HG02759 (cell line): ENCODE results near the gene OR5L2.
"Not testable (repeated sequence)": the region's sequence is repeated elsewhere in the genome, so short reads cannot be mapped to it uniquely, and the experiment has no call there.

ENCODE experiments used
- ATAC-seq: cut with Tn5 transposase; IDR thresholded peaks from one replicate; pipeline ENCODE4 v1.9.1; 2021; ENCODE audit warnings: mild to moderate bottlenecking, moderate library complexity; ENCODE audit not compliant: unreplicated experiment

The OR5L2 gene

GRCh38 chr11:55826919-55827318 lies at the start of gene OR5L2:
Gene OR5L2 (plus strand): TSS chr11:55827219. CDS start chr11:55827219, 0 bp downstream.
- no peak for ATAC-seq

DNA sequence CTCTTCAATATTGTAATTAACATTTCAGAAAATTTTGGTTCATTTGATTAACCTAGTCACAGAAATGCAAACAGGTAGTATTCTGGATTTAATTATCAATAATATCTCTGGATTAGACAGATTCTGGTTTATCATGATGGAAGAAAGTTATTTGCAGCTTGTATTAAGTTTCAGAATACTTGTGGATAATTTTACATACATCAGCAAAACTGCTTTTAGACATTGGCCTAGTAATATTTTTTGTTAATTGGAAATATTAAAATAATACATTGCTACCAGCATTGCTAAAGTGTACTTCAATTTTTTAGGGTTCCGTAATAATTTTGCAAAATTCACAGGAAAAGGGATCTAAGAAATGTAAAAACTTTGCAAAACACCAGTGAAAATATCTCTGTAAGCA lies 35.4 kb upstream of the OR5L2 start:
- no peak for ATAC-seq

- no peak for ATAC-seq
Measured at GRCh38 chr11:55793321-55793720, 33.7 kb upstream of the OR5L2 start.

GRCh38 chr11:55795256-55795655 lies 31.8 kb upstream of the OR5L2 start, which contains the start of gene OR5D14:
Gene OR5D14 (plus strand): TSS chr11:55795556. CDS start chr11:55795556, 0 bp downstream.
- no peak for ATAC-seq

DNA sequence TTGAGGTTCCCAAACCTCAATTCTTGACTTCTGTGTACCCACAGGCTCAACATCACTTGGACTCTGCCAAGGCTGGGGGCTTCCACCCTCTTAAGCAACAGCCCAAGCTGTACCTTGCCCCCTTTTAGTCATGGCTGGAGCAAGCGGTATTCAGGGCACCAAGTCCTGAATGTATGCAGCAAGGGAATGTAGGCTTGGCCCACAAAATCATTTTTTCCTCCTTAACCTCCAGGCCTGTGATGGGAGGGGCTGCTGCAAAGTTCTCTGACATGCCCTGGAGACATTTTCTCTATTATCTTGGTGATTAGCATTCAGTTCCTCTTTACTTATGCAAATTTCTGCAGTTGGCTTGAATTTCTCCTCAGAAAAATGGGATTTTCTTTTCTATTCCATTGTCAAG lies 20.8 kb upstream of the OR5L2 start:
- ATAC-seq = no peak

DNA sequence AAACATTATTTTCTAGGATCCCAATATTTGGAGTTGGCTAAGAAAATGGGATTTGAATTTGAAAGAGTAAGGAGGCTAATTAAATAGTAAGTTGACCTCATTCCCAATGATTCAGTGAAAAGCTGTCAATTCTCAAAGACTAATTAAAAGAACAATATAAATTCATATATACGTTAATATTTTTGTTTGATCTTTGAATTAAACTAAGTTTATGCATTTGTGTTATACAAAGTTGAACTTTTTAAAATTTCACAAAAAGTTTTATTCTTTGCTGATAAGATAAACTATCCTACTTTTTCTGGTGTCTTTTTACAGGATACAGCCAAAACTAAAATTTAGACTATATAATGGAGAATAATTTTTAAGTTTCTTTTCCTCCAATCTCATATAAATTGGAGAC lies 16.0 kb upstream of the OR5L2 start, which contains the start of gene OR5L1:
Gene OR5L1 (plus strand): TSS at position 301 of the 400 bp plus-strand sequence. CDS start 100 bp downstream, outside the sequence.
- ATAC-seq = no peak

GRCh38 chr11:55819330-55819729 lies 7.7 kb upstream of the OR5L2 start, which contains the start of gene OR5D18:
Gene OR5D18 (plus strand): TSS chr11:55819630. CDS start chr11:55819630, 0 bp downstream.
- no peak for ATAC-seq

DNA sequence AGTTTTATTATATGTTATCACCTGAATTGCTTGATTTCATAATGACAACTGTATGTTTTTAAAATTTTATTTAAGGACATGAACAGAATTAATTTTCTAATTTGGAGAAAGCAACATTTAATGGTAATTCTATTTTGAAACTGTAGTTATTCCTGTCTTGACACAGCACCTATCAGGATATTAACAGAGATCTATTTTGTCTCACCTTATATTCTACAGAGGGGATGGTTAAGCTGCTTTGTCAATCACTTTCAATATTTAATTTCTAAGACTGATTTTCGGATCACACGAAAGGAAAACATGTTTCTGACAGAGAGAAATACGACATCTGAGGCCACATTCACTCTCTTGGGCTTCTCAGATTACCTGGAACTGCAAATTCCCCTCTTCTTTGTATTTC lies 11.4 kb downstream of the OR5L2 start, which contains the start of gene OR5D16:
Gene OR5D16 (plus strand): TSS at position 301 of the 400 bp plus-strand sequence. CDS start 0 bp downstream, at position 301.
- no peak for ATAC-seq

DNA sequence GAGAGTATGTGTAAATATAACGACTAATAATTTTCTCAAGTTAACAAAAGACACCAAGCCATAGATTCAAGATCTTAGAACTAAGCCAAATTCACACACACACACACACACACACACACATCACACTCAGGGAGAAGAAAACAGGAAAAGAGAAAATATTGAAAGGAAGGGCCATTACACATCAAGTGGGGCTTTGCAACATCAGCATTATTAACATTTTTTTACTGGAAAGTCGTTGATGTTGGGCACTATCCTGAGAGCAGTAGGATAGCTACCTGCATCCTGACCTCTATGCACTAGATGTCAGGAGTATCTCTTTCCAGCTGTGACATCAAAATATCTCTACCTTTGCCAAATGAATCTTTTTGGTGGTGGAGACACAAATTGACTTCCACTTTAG lies 20.4 kb downstream of the OR5L2 start:
- no peak for ATAC-seq

DNA sequence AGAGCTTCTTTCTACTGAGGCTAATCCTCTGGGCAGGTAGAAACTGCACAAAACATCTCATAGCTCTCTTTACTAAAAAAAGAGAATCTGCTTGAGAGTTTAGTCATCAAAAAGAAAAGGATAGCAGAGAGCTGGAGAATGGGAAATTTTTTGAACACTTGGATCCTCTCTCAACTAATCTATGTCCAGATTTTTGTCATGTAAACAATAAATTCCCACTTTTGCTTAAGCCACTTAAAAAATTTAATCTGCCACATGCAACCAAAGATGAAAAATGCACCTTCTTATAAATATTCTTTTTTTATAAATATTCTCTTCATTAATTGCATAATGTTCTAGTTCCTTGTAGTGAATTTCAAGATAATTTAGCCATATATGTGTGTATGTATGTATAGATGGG lies 22.0 kb downstream of the OR5L2 start:
- no peak for ATAC-seq

GRCh38 chr11:55852141-55852540 lies 25.1 kb downstream of the OR5L2 start:
- no peak for ATAC-seq

- no peak for ATAC-seq
Measured at GRCh38 chr11:55854704-55855103, 27.7 kb downstream of the OR5L2 start.

DNA sequence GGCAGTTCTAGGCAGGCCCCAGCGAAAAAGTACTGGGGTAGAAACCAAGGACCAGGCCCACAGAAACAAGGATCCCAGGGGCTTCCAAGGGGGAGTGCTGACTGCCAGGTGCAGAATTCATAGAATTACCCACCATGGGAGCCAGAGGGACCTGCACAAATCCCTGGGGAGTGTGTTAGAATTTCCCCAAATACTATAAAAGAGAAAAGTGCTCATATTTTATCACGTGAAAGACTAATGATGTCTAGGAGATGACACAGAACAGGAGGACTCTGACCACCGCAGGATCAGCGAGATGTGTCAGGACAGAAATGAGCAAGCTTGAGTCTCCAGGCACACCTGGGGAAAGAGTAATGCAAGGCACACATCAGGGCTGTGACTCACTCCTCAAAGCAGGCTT lies 40.3 kb downstream of the OR5L2 start:
- ATAC-seq = not testable (repeated sequence)

GRCh38 chr11:55872731-55873130 lies 45.7 kb downstream of the OR5L2 start:
- ATAC-seq = not testable (repeated sequence)

GRCh38 chr11:55873146-55873545 lies 46.1 kb downstream of the OR5L2 start:
- not testable (repeated sequence) for ATAC-seq
